Neural cell (in vitro differentiated cells): ENCODE measurements around the gene MAP2.

Source experiments
- CTCF ChIP-seq: fragments of 450-650 bp; IDR thresholded peaks from 2 replicates; pipeline ENCODE4 v1.5.1; 2014; ENCODE audit warnings: antibody characterized with exemption, mild to moderate bottlenecking, moderate library complexity; ENCODE audit not compliant: poor library complexity, severe bottlenecking
- MXI1 ChIP-seq: fragments of 450-650 bp; conservative IDR thresholded peaks from 2 replicates; pipeline ENCODE4 v1.6.1; 2014; ENCODE audit warnings: antibody characterized with exemption, mild to moderate bottlenecking; ENCODE audit not compliant: poor library complexity, severe bottlenecking
- RAD21 ChIP-seq: fragments of 450-650 bp; conservative IDR thresholded peaks from 2 replicates; pipeline ENCODE4 v1.6.1; 2014; ENCODE audit warnings: antibody characterized with exemption, mild to moderate bottlenecking, moderate library complexity
- REST ChIP-seq: IDR thresholded peaks from 2 replicates; pipeline ENCODE4 v1.6.1; 2012; ENCODE audit warnings: borderline replicate concordance
- TAF1 ChIP-seq: IDR thresholded peaks from 2 replicates; pipeline ENCODE4 v1.6.1; 2012; ENCODE audit warnings: low read depth

- TF ChIP-seq CTCF: no peak
- TF ChIP-seq TAF1: no peak
- no peak for TF ChIP-seq REST
- no peak for TF ChIP-seq RAD21
- no peak for TF ChIP-seq MXI1
Measured at GRCh38 chr2:209702775-209703174, 278.9 kb downstream of the MAP2 start.
